Neural cell (in vitro differentiated cells): Measurements from ENCODE around the gene HERC2. TPM values are rescaled to one million over a fixed set of nuclear protein-coding genes. Genes with fewer than 3 reads are reported as not detected.

ENCODE experiments used
- H2AFZ ChIP-seq: fragments of 200-600, 300-800 bp; sonication (generic), shearing (Covaris generic); 2 replicates; pipeline ENCODE4 v1.6.0; 2014; ENCODE audit warnings: low read depth, mild to moderate bottlenecking, antibody characterized with exemption, low read length, moderate library complexity
- H3F3A ChIP-seq: fragments of 200-600 bp; shearing (Covaris generic); 2 replicates; pipeline ENCODE4 v1.6.1; 2016; ENCODE audit warnings: mild to moderate bottlenecking, moderate library complexity, mixed read lengths, antibody characterized with exemption, low read length; ENCODE audit not compliant: insufficient read depth, poor library complexity, severe bottlenecking
- H3K27ac ChIP-seq: fragments of 200-600, 300-800 bp; sonication (generic), shearing (Covaris generic); 2 replicates; pipeline ENCODE4 v1.5.1; 2014; ENCODE audit warnings: mild to moderate bottlenecking, low read length, moderate library complexity
- H3K27me3 ChIP-seq: fragments of 300-800, 200-600 bp; sonication (generic), shearing (Covaris generic); 2 replicates; pipeline ENCODE4 v1.6.0; 2014; ENCODE audit warnings: mild to moderate bottlenecking, low read depth, low read length, moderate library complexity; ENCODE audit not compliant: insufficient read depth
- H3K36me3 ChIP-seq: fragments of 300-800, 200-600 bp; sonication (generic), shearing (Covaris generic); 2 replicates; pipeline ENCODE4 v1.5.1; 2014; ENCODE audit warnings: mild to moderate bottlenecking, antibody characterized with exemption, low read length, moderate library complexity; ENCODE audit not compliant: insufficient read depth
- H3K4me2 ChIP-seq: fragments of 300-800, 200-600 bp; sonication (generic), shearing (Covaris generic); 2 replicates; pipeline ENCODE4 v1.6.0; 2014; ENCODE audit warnings: mild to moderate bottlenecking, low read length
- H3K4me3 ChIP-seq: fragments of 300-800, 200-600 bp; sonication (generic), shearing (Covaris generic); 2 replicates; pipeline ENCODE4 v1.5.1; 2014; ENCODE audit warnings: mild to moderate bottlenecking, low read length, moderate library complexity
- H3K79me2 ChIP-seq: fragments of 200-600 bp; shearing (Covaris generic); replicated peaks from 2 replicates; pipeline ENCODE4 v1.6.0; 2014; ENCODE audit warnings: mild to moderate bottlenecking, low read length, moderate library complexity; ENCODE audit not compliant: insufficient read depth
- H3K9ac ChIP-seq: fragments of 300-800, 200-600 bp; sonication (generic), shearing (Covaris generic); 2 replicates; pipeline ENCODE4 v1.6.1; 2016; ENCODE audit warnings: mild to moderate bottlenecking, low read length, mixed read lengths
- H3K9me2 ChIP-seq: fragments of 200-600 bp; shearing (Covaris generic); 2 replicates; pipeline ENCODE4 v1.6.1; 2016; ENCODE audit warnings: mild to moderate bottlenecking, low read length, mixed read lengths; ENCODE audit not compliant: insufficient read depth
- H3K9me3 ChIP-seq: fragments of 200-600, 300-800 bp; sonication (generic), shearing (Covaris generic); 2 replicates; pipeline ENCODE4 v1.6.1; 2016; ENCODE audit warnings: mild to moderate bottlenecking, mixed run types, low read length, moderate library complexity, mixed read lengths
- H4K20me1 ChIP-seq: fragments of 200-600 bp; shearing (Covaris generic); 2 replicates; pipeline ENCODE4 v1.6.1; 2016; ENCODE audit warnings: mild to moderate bottlenecking, mixed run types; ENCODE audit not compliant: insufficient read depth
- CTCF ChIP-seq: fragments of 450-650 bp; IDR thresholded peaks from 2 replicates; pipeline ENCODE4 v1.5.1; 2014; ENCODE audit warnings: antibody characterized with exemption, mild to moderate bottlenecking, moderate library complexity; ENCODE audit not compliant: poor library complexity, severe bottlenecking
- EP300 ChIP-seq: fragments of 450-650 bp; conservative IDR thresholded peaks from 2 replicates; pipeline ENCODE4 v1.6.1; 2014; ENCODE audit warnings: antibody characterized with exemption, mild to moderate bottlenecking, moderate library complexity; ENCODE audit not compliant: poor library complexity, severe bottlenecking
- EZH2 ChIP-seq: fragments of 200-600, 300-800 bp; shearing (Covaris generic), sonication (generic); IDR thresholded peaks from 2 replicates; pipeline ENCODE4 v1.6.1; 2014; ENCODE audit warnings: antibody characterized with exemption, low read length, borderline replicate concordance, mild to moderate bottlenecking; ENCODE audit not compliant: insufficient read depth, poor library complexity, severe bottlenecking
- MXI1 ChIP-seq: fragments of 450-650 bp; conservative IDR thresholded peaks from 2 replicates; pipeline ENCODE4 v1.6.1; 2014; ENCODE audit warnings: antibody characterized with exemption, mild to moderate bottlenecking; ENCODE audit not compliant: poor library complexity, severe bottlenecking
- POLR2AphosphoS5 ChIP-seq: IDR thresholded peaks from 2 replicates; pipeline ENCODE4 v1.6.1; 2012
- RAD21 ChIP-seq: fragments of 450-650 bp; conservative IDR thresholded peaks from 2 replicates; pipeline ENCODE4 v1.6.1; 2014; ENCODE audit warnings: antibody characterized with exemption, mild to moderate bottlenecking, moderate library complexity
- REST ChIP-seq: IDR thresholded peaks from 2 replicates; pipeline ENCODE4 v1.6.1; 2012; ENCODE audit warnings: borderline replicate concordance
- SMC3 ChIP-seq: fragments of 450-650 bp; conservative IDR thresholded peaks from 2 replicates; pipeline ENCODE4 v1.6.1; 2014; ENCODE audit warnings: antibody characterized with exemption, mild to moderate bottlenecking, moderate library complexity; ENCODE audit not compliant: poor library complexity
- TAF1 ChIP-seq: IDR thresholded peaks from 2 replicates; pipeline ENCODE4 v1.6.1; 2012; ENCODE audit warnings: low read depth
- polyA plus RNA-seq: library from polyadenylated mRNA; depleted of rRNA; stranded (reverse); fragments of >200 nt; gene quantifications from 2 replicates; pipeline ENCODE4 v1.2.3, GENCODE V29; 2014

The HERC2 gene
- polyA plus RNA-seq, 1 donor from 2014 or later = 47.3 TPM

- TF ChIP-seq CTCF (no peak), SMC3 (no peak)
Measured at GRCh38 chr15:28190391-28191174, 131.4 kb downstream of the HERC2 start (continued).

- no peaks in the 10 kb centered on the region for H4K20me1 ChIP-seq
- TF ChIP-seq SMC3 (no peak), TAF1 (no peak), MXI1 (no peak), EP300 (no peak), EZH2 (no peak), REST (no peak), POLR2AphosphoS5 (no peak), CTCF (no peak), RAD21 (no peak)
- no peak overlapping the region for H3K4me3 ChIP-seq
- no peaks in the 10 kb centered on the region for H3K9me3 ChIP-seq
- H3K79me2 ChIP-seq = no peaks in the 10 kb centered on the region
- H2AFZ ChIP-seq = no peak overlapping the region
- no peaks in the 10 kb centered on the region for H3F3A ChIP-seq
- no peaks in the 10 kb centered on the region for H3K27me3 ChIP-seq
- H3K27ac ChIP-seq = no peak overlapping the region
- no peak overlapping the region for H3K4me2 ChIP-seq
- no peak overlapping the region for H3K9ac ChIP-seq
- H3K36me3 ChIP-seq = peaks cover 14% of the 10 kb centered on the region
- H3K9me2 ChIP-seq = no peaks in the 10 kb centered on the region
Measured at GRCh38 chr15:28185148-28185895, 136.7 kb downstream of the HERC2 start.
